ENCODE results near the gene CHID1. TPM values are rescaled to one million over a fixed set of nuclear protein-coding genes. Genes with fewer than 3 reads are reported as not detected.

CHID1 gene
- 10 to 100 TPM; 30.8 to 56.3 (median 53.0) TPM for total RNA-seq
- polyA plus RNA-seq = 10 to 100 TPM; 57.5 to 61.0 TPM
- 26.5 reads per million, percentile 57 among the genes with 10 or more reads in this experiment for total RNA-seq

GRCh38 chr11:910589-911030 lies at the start of gene CHID1:
CHID1 (minus strand) TSS chr11:910810; CDS start chr11:904816, 5,994 bp downstream.
- ATAC-seq = peak; percentile 98
- H3K36me3 Mint-ChIP-seq = peaks cover 0 to 6% (median 0%) of the 10 kb centered on the region in 5 donors
- ChIA-PET POLR2A (interaction anchor here (0.7 to 1.4 kb wide), 4 partner anchors 9 to 17 kb away, joined by 3 to 6 read pairs (median 4); no protein-coding TSS in a partner anchor), CTCF (interaction anchor here (1.3 kb wide), 1 partner anchor 62 kb away, joined by 3 read pairs; no protein-coding TSS in a partner anchor)
- H3K27ac ChIP-seq (ENCODE audit: low read depth, low read length) = peak within 1 kb of the TSS; percentile 79
- peak within 1 kb of the TSS; percentile 73 to 97 (median 86) for H3K27ac Mint-ChIP-seq
- peaks cover 0 to 11% (median 0%) of the 10 kb centered on the region in 3 experiments for H3K36me3 ChIP-seq (ENCODE audit: control insufficient read depth in 2 of 3, insufficient read depth in 3 of 3, low read length in 3 of 3)
- H3K9me3 Mint-ChIP-seq = no peaks in the 10 kb centered on the region
- peak; percentile 60 to 94 (median 73) for DNase-seq
- H3K9me3 ChIP-seq (ENCODE audit: control insufficient read depth in 2 of 3, low read length in 3 of 3) = no peaks in the 10 kb centered on the region
- H3K4me1 ChIP-seq (ENCODE audit: control insufficient read depth in 2 of 2, insufficient read depth in 2 of 2, low read length in 2 of 2) = peaks cover 4 to 10% of the 10 kb centered on the region in 2 donors
- peak within 1 kb of the TSS; percentile 82 to 99 (median 90) for H3K4me3 Mint-ChIP-seq
- H3K4me3 ChIP-seq (ENCODE audit: low read length) = peak within 1 kb of the TSS; percentile 68
- H3K27me3 Mint-ChIP-seq = no peaks in the 10 kb centered on the region
- intact Hi-C loops (cut with micrococcal nuclease) = loop anchor here (1.0 to 10.0 kb wide), 8 partner anchors 15 to 474 kb away; partner anchors contain the start of genes AP2A2 (in 2 of the 2), BRSK2 (in 1 of the 2), DEAF1 (in 1 of the 2) and PHRF1 (in 1 of the 2)
- H3K27me3 ChIP-seq (ENCODE audit: control insufficient read depth in 2 of 2, insufficient read depth in 2 of 2, low read length in 2 of 2) = no peaks in the 10 kb centered on the region
- H3K4me1 Mint-ChIP-seq = peaks cover 15 to 24% (median 21%) of the 10 kb centered on the region in 7 donors

GRCh38 chr11:959608-960007 lies 49.0 kb upstream of the CHID1 start:
- H3K4me3 Mint-ChIP-seq = no peak overlapping the region
- Histone ChIP-seq H3K36me3 (ENCODE audit: control insufficient read depth in 2 of 3, insufficient read depth in 3 of 3, low read length in 3 of 3) (peaks cover 0 to 59% (median 5%) of the 10 kb centered on the region in 3 experiments), H3K9me3 (ENCODE audit: control insufficient read depth in 2 of 3, low read length in 3 of 3) (no peaks in the 10 kb centered on the region), H3K27me3 (ENCODE audit: control insufficient read depth in 2 of 2, insufficient read depth in 2 of 2, low read length in 2 of 2) (no peaks in the 10 kb centered on the region), H3K4me1 (ENCODE audit: control insufficient read depth in 2 of 2, insufficient read depth in 2 of 2, low read length in 2 of 2) (peaks cover 0 to 1% of the 10 kb centered on the region in 2 donors), H3K4me3 (ENCODE audit: low read length) (no peak overlapping the region), H3K27ac (ENCODE audit: low read depth, low read length) (no peak overlapping the region)
- H3K27me3 Mint-ChIP-seq = no peaks in the 10 kb centered on the region
- H3K9me3 Mint-ChIP-seq = peaks cover 0 to 5% (median 0%) of the 10 kb centered on the region in 11 donors
- ATAC-seq (no peak), DNase-seq (no peak)
- intact Hi-C loops (cut with micrococcal nuclease) = no loop called here
- peaks cover 0 to 35% (median 14%) of the 10 kb centered on the region in 5 donors for H3K36me3 Mint-ChIP-seq
- H3K4me1 Mint-ChIP-seq = peaks cover 2 to 32% (median 14%) of the 10 kb centered on the region in 7 donors
- peak overlapping the region in 2 of 9 donors; percentile 12 to 31 for H3K27ac Mint-ChIP-seq
- ChIA-PET CTCF (interaction anchor here (0.6 kb wide), 1 partner anchor 777 kb away, joined by 3 read pairs; no protein-coding TSS in a partner anchor), POLR2A (no interaction called here)

GRCh38 chr11:959027-959426 lies 48.4 kb upstream of the CHID1 start:
- ChIA-PET POLR2A (no interaction called here), CTCF (no interaction called here)
- intact Hi-C loops (cut with micrococcal nuclease) = no loop called here
- peaks cover 0 to 29% (median 9%) of the 10 kb centered on the region in 5 donors for H3K36me3 Mint-ChIP-seq
- H3K4me1 Mint-ChIP-seq = peaks cover 4 to 32% (median 20%) of the 10 kb centered on the region in 7 donors
- no peak overlapping the region for H3K4me3 Mint-ChIP-seq
- Histone ChIP-seq H3K27ac (ENCODE audit: low read depth, low read length) (no peak overlapping the region), H3K36me3 (ENCODE audit: control insufficient read depth in 2 of 3, insufficient read depth in 3 of 3, low read length in 3 of 3) (peaks cover 0 to 54% (median 3%) of the 10 kb centered on the region in 3 experiments), H3K9me3 (ENCODE audit: control insufficient read depth in 2 of 3, low read length in 3 of 3) (no peaks in the 10 kb centered on the region), H3K27me3 (ENCODE audit: control insufficient read depth in 2 of 2, insufficient read depth in 2 of 2, low read length in 2 of 2) (no peaks in the 10 kb centered on the region), H3K4me3 (ENCODE audit: low read length) (no peak overlapping the region), H3K4me1 (ENCODE audit: control insufficient read depth in 2 of 2, insufficient read depth in 2 of 2, low read length in 2 of 2) (peaks cover 0 to 5% of the 10 kb centered on the region in 2 donors)
- ATAC-seq = no peak
- no peak for DNase-seq
- H3K9me3 Mint-ChIP-seq = peaks cover 0 to 1% (median 0%) of the 10 kb centered on the region in 11 donors
- H3K27me3 Mint-ChIP-seq = no peaks in the 10 kb centered on the region
- peak overlapping the region in 1 of 9 donors; percentile 47 for H3K27ac Mint-ChIP-seq

- DNase-seq = no peak
- Mint-ChIP-seq H3K27me3 (no peaks in the 10 kb centered on the region), H3K4me1 (peaks cover 4 to 38% (median 28%) of the 10 kb centered on the region in 7 donors), H3K4me3 (no peak overlapping the region), H3K9me3 (no peaks in the 10 kb centered on the region), H3K27ac (peak overlapping the region in 4 of 9 donors; percentile 13 to 47 (median 27)), H3K36me3 (peaks cover 0 to 23% (median 7%) of the 10 kb centered on the region in 5 donors)
- Histone ChIP-seq H3K4me1 (ENCODE audit: control insufficient read depth in 2 of 2, insufficient read depth in 2 of 2, low read length in 2 of 2) (peaks cover 0 to 5% of the 10 kb centered on the region in 2 donors), H3K9me3 (ENCODE audit: control insufficient read depth in 2 of 3, low read length in 3 of 3) (no peaks in the 10 kb centered on the region), H3K36me3 (ENCODE audit: control insufficient read depth in 2 of 3, insufficient read depth in 3 of 3, low read length in 3 of 3) (peaks cover 0 to 45% (median 3%) of the 10 kb centered on the region in 3 experiments), H3K27me3 (ENCODE audit: control insufficient read depth in 2 of 2, insufficient read depth in 2 of 2, low read length in 2 of 2) (no peaks in the 10 kb centered on the region), H3K4me3 (ENCODE audit: low read length) (no peak overlapping the region), H3K27ac (ENCODE audit: low read depth, low read length) (no peak overlapping the region)
- intact Hi-C loops (cut with micrococcal nuclease) = no loop called here
- ChIA-PET CTCF (no interaction called here), POLR2A (no interaction called here)
- ATAC-seq = no peak
These were observed 47.5 kb upstream of the CHID1 start for GRCh38 chr11:958101-958500.

GRCh38 chr11:957212-957920 lies 46.8 kb upstream of the CHID1 start:
- H3K4me1 Mint-ChIP-seq = peaks cover 4 to 45% (median 34%) of the 10 kb centered on the region in 7 donors
- H3K4me1 ChIP-seq (ENCODE audit: control insufficient read depth in 2 of 2, insufficient read depth in 2 of 2, low read length in 2 of 2) = peaks cover 0 to 5% of the 10 kb centered on the region in 2 donors
- ATAC-seq (no peak), DNase-seq (no peak)
- H3K36me3 ChIP-seq (ENCODE audit: control insufficient read depth in 2 of 3, insufficient read depth in 3 of 3, low read length in 3 of 3) = peaks cover 0 to 45% (median 3%) of the 10 kb centered on the region in 3 experiments
- H3K4me3 ChIP-seq (ENCODE audit: low read length) = no peak overlapping the region
- no peak overlapping the region for H3K4me3 Mint-ChIP-seq
- H3K27ac Mint-ChIP-seq = peak overlapping the region in 3 of 9 donors; percentile 32 to 43 (median 38)
- ChIA-PET POLR2A (no interaction called here), CTCF (no interaction called here)
- no peaks in the 10 kb centered on the region for H3K9me3 Mint-ChIP-seq
- H3K27me3 ChIP-seq (ENCODE audit: control insufficient read depth in 2 of 2, insufficient read depth in 2 of 2, low read length in 2 of 2) = no peaks in the 10 kb centered on the region
- no peak overlapping the region for H3K27ac ChIP-seq (ENCODE audit: low read depth, low read length)
- intact Hi-C loops (cut with micrococcal nuclease) = no loop called here
- no peaks in the 10 kb centered on the region for H3K27me3 Mint-ChIP-seq
- no peaks in the 10 kb centered on the region for H3K9me3 ChIP-seq (ENCODE audit: control insufficient read depth in 2 of 3, low read length in 3 of 3)
- peaks cover 0 to 21% (median 4%) of the 10 kb centered on the region in 5 donors for H3K36me3 Mint-ChIP-seq

GRCh38 chr11:955154-956063 lies 44.8 kb upstream of the CHID1 start:
- Mint-ChIP-seq H3K27me3 (no peaks in the 10 kb centered on the region), H3K27ac (peak overlapping the region in 7 of 9 donors; percentile 9 to 90 (median 73)), H3K9me3 (no peaks in the 10 kb centered on the region), H3K36me3 (peaks cover 0 to 21% (median 0%) of the 10 kb centered on the region in 5 donors), H3K4me1 (peaks cover 4 to 50% (median 43%) of the 10 kb centered on the region in 7 donors), H3K4me3 (no peak overlapping the region)
- ChIA-PET CTCF (no interaction called here), POLR2A (interaction anchor here (0.8 kb wide), 1 partner anchor 43 kb away, joined by 3 read pairs; no protein-coding TSS in a partner anchor)
- peaks cover 0 to 5% of the 10 kb centered on the region in 2 donors for H3K4me1 ChIP-seq (ENCODE audit: control insufficient read depth in 2 of 2, insufficient read depth in 2 of 2, low read length in 2 of 2)
- ATAC-seq (no peak), DNase-seq (no peak)
- H3K9me3 ChIP-seq (ENCODE audit: control insufficient read depth in 2 of 3, low read length in 3 of 3) = no peaks in the 10 kb centered on the region
- H3K27me3 ChIP-seq (ENCODE audit: control insufficient read depth in 2 of 2, insufficient read depth in 2 of 2, low read length in 2 of 2) = no peaks in the 10 kb centered on the region
- peak overlapping the region; percentile 8 for H3K27ac ChIP-seq (ENCODE audit: low read depth, low read length)
- no peak overlapping the region for H3K4me3 ChIP-seq (ENCODE audit: low read length)
- intact Hi-C loops (cut with micrococcal nuclease) = no loop called here
- peaks cover 0 to 41% (median 3%) of the 10 kb centered on the region in 3 experiments for H3K36me3 ChIP-seq (ENCODE audit: control insufficient read depth in 2 of 3, insufficient read depth in 3 of 3, low read length in 3 of 3)

Measured in naive thymus-derived CD4-positive, alpha-beta T cell (primary cell).